GM18909 (cell line): Measurements from ENCODE around the gene HEPACAM.
"Not testable (repeated sequence)": the region's sequence is repeated elsewhere in the genome, so short reads cannot be mapped to it uniquely, and the experiment has no call there.

Experiments used
- ATAC-seq: cut with Tn5 transposase; IDR thresholded peaks from one replicate; pipeline ENCODE4 v1.9.1; 2021; ENCODE audit warnings: mild to moderate bottlenecking; ENCODE audit not compliant: unreplicated experiment, poor library complexity

Gene HEPACAM, protein sequence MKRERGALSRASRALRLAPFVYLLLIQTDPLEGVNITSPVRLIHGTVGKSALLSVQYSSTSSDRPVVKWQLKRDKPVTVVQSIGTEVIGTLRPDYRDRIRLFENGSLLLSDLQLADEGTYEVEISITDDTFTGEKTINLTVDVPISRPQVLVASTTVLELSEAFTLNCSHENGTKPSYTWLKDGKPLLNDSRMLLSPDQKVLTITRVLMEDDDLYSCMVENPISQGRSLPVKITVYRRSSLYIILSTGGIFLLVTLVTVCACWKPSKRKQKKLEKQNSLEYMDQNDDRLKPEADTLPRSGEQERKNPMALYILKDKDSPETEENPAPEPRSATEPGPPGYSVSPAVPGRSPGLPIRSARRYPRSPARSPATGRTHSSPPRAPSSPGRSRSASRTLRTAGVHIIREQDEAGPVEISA

DNA sequence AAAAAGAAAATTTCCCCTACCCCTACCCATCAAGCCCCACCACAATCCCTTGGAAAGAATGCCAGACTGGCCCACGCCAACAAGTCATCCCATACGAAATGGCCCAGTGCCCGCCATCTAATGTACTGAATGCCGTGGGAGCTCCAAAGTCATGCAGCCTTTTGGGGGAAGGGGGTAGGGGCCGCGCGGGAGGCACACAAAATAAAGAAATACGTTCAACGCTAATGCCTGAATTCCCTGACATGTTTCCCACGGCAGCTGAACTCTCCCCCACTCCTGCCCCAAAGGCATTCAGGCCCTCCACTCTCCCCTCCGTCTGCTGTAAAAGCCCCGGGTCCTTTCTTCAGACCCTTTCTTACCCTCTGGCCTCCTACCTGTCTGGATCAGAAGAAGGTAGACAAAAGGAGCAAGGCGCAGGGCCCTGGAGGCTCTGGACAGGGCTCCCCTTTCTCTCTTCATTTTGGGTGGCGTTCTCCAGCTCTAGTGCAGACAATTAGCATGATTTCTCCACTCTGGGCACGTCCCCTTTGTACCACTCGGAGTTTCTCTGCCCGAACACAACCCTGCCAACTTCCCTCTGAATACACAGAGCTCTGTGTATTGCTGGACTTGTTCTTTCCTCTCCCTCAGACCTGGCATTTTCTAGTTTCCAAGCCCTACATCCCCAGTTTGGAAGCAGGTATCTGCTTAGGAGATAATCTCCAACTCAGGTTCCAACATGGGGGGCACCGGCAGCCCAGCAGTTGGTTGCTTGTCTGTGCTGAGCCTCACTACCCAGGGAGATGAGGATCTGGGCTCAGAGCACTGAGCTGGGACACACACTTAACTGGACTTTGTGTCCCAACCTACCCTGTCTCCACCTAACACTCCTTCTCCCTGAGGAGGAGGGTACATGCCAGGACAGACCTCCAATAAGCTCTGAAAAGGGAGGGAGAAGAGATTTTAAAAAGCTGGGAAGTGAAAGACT is at the start of gene HEPACAM:
Gene HEPACAM, minus strand, starts transcription at position 500 of the 967 bp plus-strand sequence. Its CDS starts 41 bp downstream, at position 459.
- no peak for ATAC-seq

DNA sequence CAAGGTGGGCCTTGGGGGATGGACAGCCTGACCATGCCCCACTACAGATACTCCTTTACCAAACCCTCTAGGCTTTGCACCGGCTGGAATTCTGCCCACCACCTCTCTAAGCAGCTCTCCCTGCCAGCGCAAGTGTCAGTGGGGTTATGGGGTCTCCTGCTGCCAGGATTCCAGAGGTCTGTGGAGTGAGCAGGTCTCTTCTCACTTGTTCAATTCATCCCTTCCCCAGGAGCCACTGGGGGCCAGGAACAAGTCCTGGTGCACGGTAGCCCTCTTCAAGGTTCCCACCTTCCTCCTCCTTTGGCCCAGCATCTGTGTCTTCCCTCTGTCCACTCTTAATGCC is 48.6 kb upstream of the HEPACAM start:
- no peak for ATAC-seq

DNA sequence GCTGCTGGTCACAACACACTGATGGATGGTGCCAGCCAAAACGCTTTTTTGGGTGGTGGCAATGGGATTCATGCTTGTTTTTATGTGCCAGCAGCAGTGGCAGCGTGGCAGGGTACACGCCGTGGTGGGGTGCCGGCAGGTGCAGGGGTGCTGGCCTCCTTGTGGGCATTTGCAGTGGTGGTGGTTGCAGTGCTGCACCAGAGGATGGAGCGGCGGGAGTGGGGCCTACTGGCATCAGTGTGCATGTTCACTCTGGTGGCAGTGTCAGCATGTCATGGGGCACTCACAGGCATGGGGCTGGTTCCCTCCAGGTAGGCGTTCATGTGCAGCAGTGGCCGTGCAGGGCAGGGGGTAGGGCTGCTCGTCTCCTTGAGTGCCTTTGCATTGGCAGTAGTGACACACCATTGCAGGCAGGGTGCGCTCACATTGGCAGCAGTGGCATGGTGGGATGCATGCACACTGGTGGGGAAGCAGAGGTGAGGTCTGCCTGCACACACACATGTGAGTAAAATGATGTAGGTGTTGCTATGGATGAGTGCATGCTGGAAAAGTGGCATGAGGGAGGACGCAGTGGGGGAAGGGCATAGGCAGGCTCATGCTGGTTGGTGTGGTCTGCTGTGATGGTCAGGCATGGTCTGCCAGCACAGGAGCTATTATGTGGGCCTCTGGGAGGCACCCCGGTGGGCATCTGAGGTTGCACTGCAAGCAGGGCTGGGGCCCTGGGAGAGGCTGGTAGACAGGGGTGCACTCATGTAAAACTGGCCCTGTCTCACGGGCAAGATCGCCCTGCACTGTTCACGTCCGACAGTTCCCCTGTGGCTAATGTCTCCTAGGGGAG is 48.0 kb upstream of the HEPACAM start:
- ATAC-seq: no peak

DNA sequence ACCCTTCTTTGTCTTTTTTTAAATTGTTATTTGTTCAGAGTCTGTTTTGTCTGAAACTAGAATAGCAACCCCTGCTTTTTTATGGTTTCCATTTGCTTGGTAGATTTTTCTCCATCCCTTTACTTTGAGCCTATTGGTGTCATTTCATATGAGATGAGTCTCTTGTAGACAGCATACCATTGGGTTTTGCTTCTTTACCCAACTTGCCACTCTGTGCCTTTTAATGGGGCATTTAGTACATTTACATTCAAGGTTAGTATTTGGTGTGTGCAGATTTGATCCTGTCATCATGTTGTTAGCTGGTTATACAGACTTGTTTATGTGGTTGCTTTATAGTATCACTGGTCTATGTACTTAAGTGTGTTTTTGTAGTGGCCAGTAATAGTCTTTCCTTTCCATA is 46.2 kb upstream of the HEPACAM start:
- ATAC-seq: no peak

DNA sequence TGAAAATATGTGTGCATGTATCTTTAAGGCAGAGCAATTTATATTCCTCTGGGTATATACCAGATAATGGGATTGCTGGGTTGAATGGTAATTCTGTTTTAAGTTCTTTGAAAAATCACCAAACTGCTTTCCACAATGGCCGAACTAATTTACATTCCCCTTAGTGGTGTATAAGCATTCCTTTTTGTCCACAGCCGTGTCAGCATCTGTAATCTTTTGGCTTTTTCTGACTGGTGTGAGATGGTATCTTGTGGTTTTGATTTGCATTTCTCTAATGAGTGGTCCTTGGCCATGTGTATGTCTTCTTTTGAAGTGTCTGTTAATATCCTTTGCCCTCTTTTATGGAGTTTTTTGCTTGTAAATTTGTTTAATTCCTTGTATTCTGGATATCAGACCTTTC is 42.5 kb upstream of the HEPACAM start:
- ATAC-seq: no peak

DNA sequence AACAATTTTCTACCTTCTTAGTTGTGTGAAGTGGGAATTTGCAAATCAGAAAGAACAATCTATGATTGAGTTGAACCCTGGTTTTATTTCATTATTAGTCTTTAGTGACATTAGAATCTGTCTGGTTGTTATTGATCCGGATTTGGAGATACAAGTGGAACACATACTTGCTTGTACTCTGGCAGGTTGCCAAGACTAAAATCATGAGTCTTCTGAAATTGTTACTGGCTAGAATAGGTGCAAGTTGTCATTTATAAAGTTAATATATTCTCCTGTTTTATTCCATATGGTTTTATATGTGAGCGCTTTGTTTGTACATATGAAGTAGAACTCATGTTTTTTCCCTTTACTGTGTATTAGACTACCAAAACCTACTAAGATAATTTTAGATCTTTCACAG is 41.2 kb upstream of the HEPACAM start:
- ATAC-seq: no peak

DNA sequence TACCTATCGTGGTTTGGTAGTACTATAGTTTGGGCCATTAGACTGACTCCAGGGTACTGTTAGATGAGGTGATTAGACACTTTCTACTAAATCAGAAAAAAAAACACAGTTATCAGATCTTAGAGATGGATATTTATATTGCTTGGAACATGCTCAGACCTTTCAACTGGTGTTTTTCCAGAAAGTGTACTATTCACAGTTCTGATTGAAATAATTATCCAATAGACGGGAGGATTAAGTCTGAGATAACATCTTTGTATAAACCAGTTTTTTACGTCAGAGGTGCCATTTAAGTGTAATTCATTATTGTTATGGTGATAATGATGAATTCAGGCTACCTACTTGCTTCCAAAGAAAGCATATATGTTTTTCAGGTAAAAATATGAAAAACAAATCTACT is 40.7 kb upstream of the HEPACAM start:
- ATAC-seq: no peak

DNA sequence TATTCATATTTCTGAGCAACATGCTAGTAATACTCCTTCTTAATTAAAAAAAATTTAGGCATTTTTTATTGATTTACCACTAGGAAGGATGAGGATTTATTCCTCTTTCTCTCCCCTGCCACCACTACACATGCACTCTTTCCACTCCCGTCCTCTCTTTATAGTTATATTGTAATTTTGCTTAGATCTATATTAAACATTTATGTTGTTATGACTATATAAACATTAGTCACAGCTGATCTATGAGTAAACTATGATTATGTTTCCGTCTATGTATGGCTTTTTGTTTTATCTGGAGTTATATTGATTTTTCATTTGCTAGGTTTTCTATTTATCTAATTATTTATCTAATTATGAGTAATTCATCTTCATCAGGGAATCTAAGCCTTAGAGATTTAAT is 36.0 kb upstream of the HEPACAM start:
- ATAC-seq: no peak

DNA sequence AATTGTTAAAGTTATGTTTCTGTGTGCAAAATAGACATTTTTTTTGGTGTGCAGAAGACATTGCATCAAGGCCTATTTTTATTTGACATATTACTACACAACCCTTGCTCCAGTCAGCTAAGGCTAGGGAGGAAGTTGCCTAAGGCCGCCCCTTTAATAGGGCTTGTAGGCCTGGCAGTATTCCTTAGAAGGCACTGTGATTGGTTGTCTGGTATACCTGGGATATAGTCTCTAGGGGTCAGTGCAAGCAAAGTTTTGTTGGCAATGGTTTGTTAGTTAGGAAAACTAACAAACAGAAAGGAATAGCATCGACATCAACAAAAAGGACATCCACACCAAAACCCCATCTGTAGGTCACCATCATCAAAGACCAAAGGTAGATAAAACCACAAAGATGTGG is 35.1 kb upstream of the HEPACAM start:
- no peak for ATAC-seq

DNA sequence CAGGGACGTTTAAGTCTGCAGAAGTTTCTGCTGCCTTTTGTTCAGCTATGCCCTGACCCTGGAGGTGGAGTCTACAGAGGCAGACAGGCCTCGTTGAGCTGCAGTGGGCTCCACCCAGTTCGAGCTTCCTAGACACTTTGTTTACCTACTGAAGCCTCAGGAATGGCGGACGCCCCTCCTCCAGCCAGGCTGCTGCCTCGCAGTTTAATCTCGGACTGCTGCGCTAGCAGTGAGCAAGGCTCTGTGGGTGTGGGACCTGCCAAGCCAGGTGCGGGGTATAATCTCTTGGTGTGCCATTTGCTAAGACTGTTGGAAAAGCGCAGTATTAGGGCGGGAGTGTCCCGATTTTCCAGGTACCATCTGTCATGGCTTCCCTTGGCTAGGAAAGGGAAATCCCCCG is 32.4 kb upstream of the HEPACAM start:
- not testable (repeated sequence) for ATAC-seq

DNA sequence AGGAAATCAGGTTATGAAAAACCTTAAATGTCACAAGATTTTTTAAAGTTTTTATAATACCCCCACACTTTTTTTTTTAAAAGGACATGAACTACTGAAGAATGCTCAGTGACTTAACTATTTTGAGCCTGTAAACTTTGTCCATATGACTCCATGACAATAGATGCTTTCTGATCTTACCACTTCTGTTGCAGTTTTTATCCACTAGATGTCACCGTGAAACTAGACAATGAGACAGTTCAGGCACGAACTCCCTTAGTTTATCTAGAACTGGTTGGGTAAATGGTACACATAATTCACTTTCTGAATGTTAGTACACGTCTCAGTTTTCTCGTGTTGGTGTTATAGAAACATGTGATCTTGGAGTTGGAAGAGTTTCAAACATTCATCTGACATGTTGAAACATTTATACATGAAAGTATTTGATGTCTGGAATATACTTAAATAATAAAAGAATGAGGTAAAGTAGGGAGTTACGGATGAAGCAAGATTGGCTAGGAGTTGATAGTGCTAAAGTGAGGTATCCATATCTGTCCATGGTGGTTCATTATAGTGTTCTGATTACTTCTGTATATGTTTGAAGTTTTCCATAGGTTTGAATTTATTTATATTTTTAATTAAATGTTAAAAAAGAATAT is 26.2 kb upstream of the HEPACAM start:
- peak; percentile 87 for ATAC-seq

DNA sequence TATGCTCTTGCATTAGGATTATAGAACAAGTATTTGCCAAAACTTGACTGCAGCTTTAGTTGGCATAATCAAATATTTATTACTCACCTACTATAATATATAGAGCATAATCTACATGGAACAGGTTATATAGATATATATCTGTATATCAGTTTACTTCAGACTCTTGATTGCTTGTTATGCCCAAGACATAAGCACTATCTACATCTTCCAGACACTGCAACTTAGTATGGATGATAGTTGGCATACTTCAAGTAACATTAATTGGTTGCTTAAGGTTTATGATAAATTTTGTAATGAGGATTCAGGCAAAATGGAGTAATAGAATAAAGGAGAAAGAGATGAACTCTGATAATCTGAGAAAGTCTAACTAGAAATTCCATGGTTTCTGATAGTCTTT is 19.2 kb upstream of the HEPACAM start:
- ATAC-seq: no peak

DNA sequence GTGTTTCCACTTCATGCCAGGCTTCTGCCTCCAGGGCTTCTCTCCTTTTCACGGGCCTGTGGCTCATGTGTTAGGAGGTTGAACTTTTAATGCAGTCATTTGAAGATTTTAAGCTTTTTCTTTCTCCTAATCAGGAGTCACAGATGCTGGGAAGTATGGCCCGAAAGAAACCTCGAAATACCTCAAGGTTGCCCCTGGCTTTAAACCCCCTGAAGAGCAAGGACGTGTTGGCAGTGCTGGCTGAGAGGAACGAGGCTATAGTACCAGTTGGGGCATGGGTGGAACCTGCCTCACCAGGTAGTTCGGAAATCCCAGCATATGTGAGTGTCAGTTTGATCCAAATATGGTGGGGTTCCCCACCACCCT is 18.7 kb upstream of the HEPACAM start:
- no peak for ATAC-seq

DNA sequence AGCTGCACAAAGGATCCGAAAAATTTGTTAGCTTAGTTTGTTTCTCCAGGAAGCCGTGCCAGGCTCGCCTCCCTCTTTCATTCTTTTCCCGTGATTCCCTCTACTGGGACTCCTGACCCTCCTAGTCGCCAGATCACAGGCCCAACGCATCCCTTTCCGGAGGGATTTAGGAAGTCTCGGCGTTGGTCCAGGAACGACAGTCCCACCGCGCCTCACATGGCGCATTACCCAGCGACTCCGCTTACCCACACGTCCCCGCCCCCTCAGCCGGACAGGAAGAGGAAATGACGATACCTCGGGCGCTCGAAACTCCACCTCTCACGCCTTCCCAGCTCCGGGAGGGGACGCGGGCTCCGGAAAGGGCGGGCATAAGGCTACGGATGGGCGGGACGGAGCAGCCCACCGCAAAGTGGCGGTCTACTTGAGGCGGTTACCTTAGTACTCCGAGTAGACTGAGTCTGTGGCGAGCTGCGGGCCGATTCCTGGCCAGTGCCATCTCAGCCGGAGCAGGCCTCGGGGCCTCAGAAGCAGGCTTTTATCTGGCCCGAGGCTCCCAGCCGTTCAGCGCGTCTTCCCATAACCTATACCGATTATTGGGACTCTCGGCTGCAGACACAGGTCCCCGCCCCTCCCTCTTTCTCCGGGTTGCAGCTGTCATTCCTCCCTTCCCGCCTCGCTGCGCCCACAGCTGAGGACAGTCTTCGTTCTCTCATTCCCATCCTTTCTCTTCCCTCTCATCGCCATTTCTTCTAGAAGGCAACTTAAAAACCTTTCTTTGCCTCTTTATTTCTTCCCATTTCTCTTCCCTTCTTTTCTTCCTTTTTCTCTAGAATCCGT is 18.1 kb upstream of the HEPACAM start, which contains the start of gene CCDC15:
Gene CCDC15, plus strand, starts transcription at position 450 of the 837 bp plus-strand sequence. CDS start 531 bp downstream, outside the sequence.
- peak; percentile 99 for ATAC-seq

DNA sequence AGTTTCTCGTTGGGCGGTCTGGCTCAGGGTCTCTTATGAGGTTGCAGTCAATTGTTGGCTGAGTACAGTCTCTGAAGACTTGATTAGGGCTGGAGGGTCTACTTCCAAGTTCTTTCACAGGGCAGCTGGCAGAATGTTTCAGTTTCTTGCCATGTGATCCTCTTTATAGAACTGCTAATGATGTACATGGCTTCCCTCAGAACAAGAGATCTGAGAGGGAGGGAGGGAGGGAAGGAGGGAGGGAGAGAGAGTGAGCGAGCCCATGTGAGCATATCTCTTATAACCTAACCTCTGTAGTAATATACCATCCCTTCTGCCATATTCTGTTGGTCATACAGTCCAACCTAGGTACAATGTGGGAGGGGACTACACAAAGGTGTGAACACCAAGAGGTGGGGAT is 15.5 kb upstream of the HEPACAM start:
- ATAC-seq: no peak

DNA sequence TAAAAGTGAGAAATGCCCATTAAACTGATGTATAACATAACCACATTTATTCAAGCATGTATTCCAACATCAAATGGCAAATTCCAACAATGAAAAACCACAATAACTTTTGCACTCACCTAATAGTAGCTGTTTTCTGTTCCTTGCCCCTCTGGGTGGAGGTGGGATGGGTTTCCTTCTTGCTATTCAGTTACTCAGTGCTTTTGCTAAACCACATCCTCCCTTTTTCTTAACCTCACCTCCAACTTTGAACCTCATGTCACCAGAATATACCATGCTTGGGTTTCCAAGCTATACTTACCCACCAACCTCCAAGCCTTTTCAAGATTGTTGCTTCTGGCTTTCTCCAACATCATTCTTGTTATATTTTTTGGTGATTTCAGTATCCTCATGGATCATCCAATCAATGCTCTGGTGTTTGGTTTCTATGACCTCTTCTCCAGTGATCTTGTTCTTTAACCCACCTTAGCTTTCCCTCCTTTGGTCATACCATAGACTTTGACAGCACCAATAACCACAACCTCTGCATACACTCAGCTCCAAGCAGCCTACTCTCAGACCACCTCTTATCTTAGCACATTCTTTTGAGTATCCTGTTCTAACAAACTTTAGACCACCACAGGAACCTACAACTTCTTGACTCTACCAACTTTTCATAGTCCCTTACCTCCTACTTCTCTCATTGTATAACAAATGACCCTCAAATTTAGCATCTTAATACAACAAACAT is 14.9 kb upstream of the HEPACAM start:
- ATAC-seq: no peak

DNA sequence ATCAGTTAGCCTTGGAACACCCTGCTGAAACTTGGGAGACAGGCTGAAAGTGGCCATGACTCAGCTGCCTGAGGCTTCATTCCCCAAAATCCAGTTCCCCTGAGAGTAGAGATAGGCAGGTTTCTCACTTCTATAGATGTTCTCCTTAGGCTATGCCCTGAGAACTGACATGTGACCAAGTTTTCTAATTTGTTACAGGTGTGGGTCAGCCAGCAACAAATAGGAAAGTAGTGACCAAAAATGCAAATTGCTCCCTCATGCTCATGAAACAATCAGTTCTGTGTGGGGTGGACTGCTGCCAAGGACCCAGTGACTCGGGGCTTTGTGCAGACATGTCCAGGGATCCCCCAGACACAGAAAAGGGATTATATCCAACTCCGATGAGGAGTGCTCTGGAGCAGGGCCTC is 10.9 kb upstream of the HEPACAM start:
- no peak for ATAC-seq

DNA sequence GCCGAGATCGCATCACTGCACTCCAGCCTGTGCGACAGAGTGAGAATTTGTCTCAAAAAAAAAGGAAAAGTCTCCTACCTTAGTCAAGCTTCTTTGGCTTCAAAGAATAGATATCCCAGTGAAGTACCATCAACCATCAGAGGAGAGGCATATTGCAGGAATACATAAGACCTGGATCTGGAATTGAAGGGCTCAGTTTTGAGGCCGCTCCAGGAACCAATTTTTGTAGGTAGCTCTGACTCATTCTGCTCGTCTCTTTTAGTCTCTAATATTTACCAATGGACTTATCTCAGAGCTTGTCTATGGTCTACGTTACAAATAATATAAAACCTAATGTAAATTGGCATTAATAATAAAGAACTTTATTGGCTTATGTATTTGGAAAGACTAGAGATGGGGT is 10.0 kb upstream of the HEPACAM start:
- ATAC-seq: no peak
